H9 (cell line): Measurements from ENCODE around the gene KCNJ1. TPM values are rescaled to one million over a fixed set of nuclear protein-coding genes. Genes with fewer than 3 reads are reported as not detected.

ENCODE experiments used
- DNase-seq: peaks from one replicate; pipeline ENCODE4 v3.0.0-alpha.2; 2017
- H2AFZ ChIP-seq: one replicate; pipeline ENCODE4 v1.6.1; 2013; ENCODE audit warnings: mild to moderate bottlenecking, low read length, control low read depth, moderate library complexity
- H2AK5ac ChIP-seq: 2 replicates; pipeline ENCODE4 v1.6.1; 2013; ENCODE audit warnings: low read length, control low read depth, mixed read lengths; ENCODE audit not compliant: insufficient read length
- H2BK120ac ChIP-seq: one replicate; pipeline ENCODE4 v1.6.1; 2013; ENCODE audit warnings: low read depth, mild to moderate bottlenecking, low read length, control low read depth, inconsistent platforms; ENCODE audit not compliant: poor library complexity, severe bottlenecking
- H2BK12ac ChIP-seq: 2 replicates; pipeline ENCODE4 v1.6.1; 2013; ENCODE audit warnings: low read length, control low read depth, mixed read lengths, low read depth; ENCODE audit not compliant: insufficient read length
- H2BK15ac ChIP-seq: 2 replicates; pipeline ENCODE4 v1.6.1; 2013; ENCODE audit warnings: low read depth, low read length, control low read depth
- H2BK20ac ChIP-seq: one replicate; pipeline ENCODE4 v1.6.1; 2013; ENCODE audit warnings: low read depth, mild to moderate bottlenecking, low read length, control low read depth, inconsistent platforms; ENCODE audit not compliant: poor library complexity, severe bottlenecking
- H2BK5ac ChIP-seq: 2 replicates; pipeline ENCODE4 v1.6.1; 2013; ENCODE audit warnings: low read length, control low read depth, mixed read lengths; ENCODE audit not compliant: insufficient read length
- H3K14ac ChIP-seq: 2 replicates; pipeline ENCODE4 v1.6.1; 2013; ENCODE audit warnings: low read length, control low read depth; ENCODE audit not compliant: insufficient read depth
- H3K18ac ChIP-seq: 2 replicates; pipeline ENCODE4 v1.6.1; 2013; ENCODE audit warnings: low read depth, mild to moderate bottlenecking, mixed read lengths, low read length, control low read depth; ENCODE audit not compliant: insufficient read length
- H3K23ac ChIP-seq: 2 replicates; pipeline ENCODE4 v1.6.1; 2013; ENCODE audit warnings: low read length, control low read depth, mixed read lengths, low read depth; ENCODE audit not compliant: insufficient read length
- H3K23me2 ChIP-seq: 2 replicates; pipeline ENCODE4 v1.6.1; 2013; ENCODE audit warnings: low read depth, mild to moderate bottlenecking, mixed read lengths, low read length, control low read depth; ENCODE audit not compliant: insufficient read length, poor library complexity, severe bottlenecking
- H3K27ac ChIP-seq: 2 replicates; pipeline ENCODE4 v1.5.1; 2013; ENCODE audit warnings: low read length, control low read depth, mixed read lengths, low read depth; ENCODE audit not compliant: insufficient read length
- H3K27me3 ChIP-seq: 2 replicates; pipeline ENCODE4 v1.6.1; 2013; ENCODE audit warnings: low read length, control low read depth, inconsistent platforms; ENCODE audit not compliant: insufficient read depth
- H3K4ac ChIP-seq: 2 replicates; pipeline ENCODE4 v1.6.1; 2013; ENCODE audit warnings: low read depth, mild to moderate bottlenecking, control low read depth, inconsistent platforms, low read length, moderate library complexity
- H3K4me1 ChIP-seq: 2 replicates; pipeline ENCODE4 v1.6.1; 2013; ENCODE audit warnings: low read length, control low read depth, inconsistent platforms; ENCODE audit not compliant: insufficient read depth
- H3K4me2 ChIP-seq: 2 replicates; pipeline ENCODE4 v1.6.1; 2013; ENCODE audit warnings: low read length, control low read depth, mixed read lengths; ENCODE audit not compliant: insufficient read length, insufficient read depth
- H3K56ac ChIP-seq: 2 replicates; pipeline ENCODE4 v1.6.1; 2013; ENCODE audit warnings: low read depth, mild to moderate bottlenecking, mixed read lengths, low read length, control low read depth; ENCODE audit not compliant: insufficient read length
- H3K79me1 ChIP-seq: 2 replicates; pipeline ENCODE4 v1.6.1; 2013; ENCODE audit warnings: low read depth, mild to moderate bottlenecking, moderate library complexity, low read length, control low read depth, inconsistent platforms; ENCODE audit not compliant: insufficient read depth, poor library complexity, severe bottlenecking
- H3K79me2 ChIP-seq: 2 replicates; pipeline ENCODE4 v1.6.1; 2013; ENCODE audit warnings: low read length, control low read depth, inconsistent platforms; ENCODE audit not compliant: insufficient read depth
- H3K9ac ChIP-seq: 2 replicates; pipeline ENCODE4 v1.6.1; 2013; ENCODE audit warnings: low read length, control low read depth, mixed read lengths; ENCODE audit not compliant: insufficient read length; ENCODE audit errors: extremely low read depth
- H3K9me3 ChIP-seq: one replicate; pipeline ENCODE4 v1.6.1; 2013; ENCODE audit warnings: low read depth, low read length, inconsistent platforms; ENCODE audit not compliant: control insufficient read depth
- H3T11ph ChIP-seq: one replicate; pipeline ENCODE4 v1.6.1; 2013; ENCODE audit warnings: mild to moderate bottlenecking, low read length, control low read depth, inconsistent platforms
- H4K20me1 ChIP-seq: one replicate; pipeline ENCODE4 v1.6.1; 2013; ENCODE audit not compliant: control insufficient read depth, insufficient read length, insufficient read depth
- H4K5ac ChIP-seq: 2 replicates; pipeline ENCODE4 v1.6.1; 2013; ENCODE audit warnings: low read depth, mild to moderate bottlenecking, mixed read lengths, low read length, control low read depth; ENCODE audit not compliant: insufficient read length
- H4K8ac ChIP-seq: replicated peaks from 2 replicates; pipeline ENCODE4 v1.6.1; 2013; ENCODE audit warnings: low read length, control low read depth, mixed read lengths, low read depth; ENCODE audit not compliant: insufficient read length
- H4K91ac ChIP-seq: 2 replicates; pipeline ENCODE4 v1.6.1; 2013; ENCODE audit warnings: low read depth, mild to moderate bottlenecking, moderate library complexity, mixed read lengths, low read length, control low read depth; ENCODE audit not compliant: insufficient read length
- H3K27ac Mint-ChIP-seq, 3 experiments: 2 replicates in 2 of 3; 3 replicates in 1 of 3; pipeline ENCODE4 v1.8.0; 2020 to 2021; ENCODE audit warnings: mixed read lengths in 3 of 3, mild to moderate bottlenecking in 1 of 3, moderate library complexity in 1 of 3
- H3K27me3 Mint-ChIP-seq: 2 replicates; pipeline ENCODE4 v1.8.0; 2021; ENCODE audit warnings: low read depth, mild to moderate bottlenecking, moderate library complexity, mixed read lengths
- H3K36me3 Mint-ChIP-seq, 3 experiments: 2 replicates in 2 of 3; 3 replicates in 1 of 3; pipeline ENCODE4 v1.8.0; 2020 to 2021; ENCODE audit warnings: low read depth in 3 of 3, mixed read lengths in 3 of 3; ENCODE audit not compliant: insufficient read depth in 1 of 3
- H3K4me1 Mint-ChIP-seq, 2 experiments: 2 replicates each; pipeline ENCODE4 v1.8.0; 2020; ENCODE audit warnings: mixed read lengths in 2 of 2
- H3K4me3 Mint-ChIP-seq, 2 experiments: 2 replicates in 1 of 2; 3 replicates in 1 of 2; pipeline ENCODE4 v1.8.0; 2020 to 2021; ENCODE audit warnings: mild to moderate bottlenecking in 2 of 2, mixed read lengths in 2 of 2, moderate library complexity in 1 of 2
- H3K9me3 Mint-ChIP-seq, 2 experiments: 2 replicates in 1 of 2; 3 replicates in 1 of 2; pipeline ENCODE4 v1.8.0; 2020; ENCODE audit warnings: mild to moderate bottlenecking in 2 of 2, mixed read lengths in 2 of 2, moderate library complexity in 1 of 2
- WGBS: extraction: QIAGEN DNeasy Blood & Tissue Kit; methylation state at CpG from one replicate; pipeline ENCODE4 v1.1.7; 2013; ENCODE audit warnings: missing lambda C conversion rate, low lambda C conversion rate, mixed read lengths; ENCODE audit not compliant: insufficient read length; ENCODE audit errors: extremely low coverage; 5-methylcytosine and 5-hydroxymethylcytosine counted together
- total RNA-seq: library from RNA; stranded (reverse); gene quantifications from 2 replicates; pipeline ENCODE4 v1.2.1, GENCODE V29; 2021
- TF ChIP-seq, protein P1 (sequence below): fragments of 200-600 bp; sonication (generic); conservative IDR thresholded peaks from 3 replicates; pipeline ENCODE4 v1.8.0; 2021; ENCODE audit warnings: antibody characterized with exemption, mild to moderate bottlenecking

KCNJ1 gene
- total RNA-seq, 1 experiment from 2014 or later, result not detected

DNA sequence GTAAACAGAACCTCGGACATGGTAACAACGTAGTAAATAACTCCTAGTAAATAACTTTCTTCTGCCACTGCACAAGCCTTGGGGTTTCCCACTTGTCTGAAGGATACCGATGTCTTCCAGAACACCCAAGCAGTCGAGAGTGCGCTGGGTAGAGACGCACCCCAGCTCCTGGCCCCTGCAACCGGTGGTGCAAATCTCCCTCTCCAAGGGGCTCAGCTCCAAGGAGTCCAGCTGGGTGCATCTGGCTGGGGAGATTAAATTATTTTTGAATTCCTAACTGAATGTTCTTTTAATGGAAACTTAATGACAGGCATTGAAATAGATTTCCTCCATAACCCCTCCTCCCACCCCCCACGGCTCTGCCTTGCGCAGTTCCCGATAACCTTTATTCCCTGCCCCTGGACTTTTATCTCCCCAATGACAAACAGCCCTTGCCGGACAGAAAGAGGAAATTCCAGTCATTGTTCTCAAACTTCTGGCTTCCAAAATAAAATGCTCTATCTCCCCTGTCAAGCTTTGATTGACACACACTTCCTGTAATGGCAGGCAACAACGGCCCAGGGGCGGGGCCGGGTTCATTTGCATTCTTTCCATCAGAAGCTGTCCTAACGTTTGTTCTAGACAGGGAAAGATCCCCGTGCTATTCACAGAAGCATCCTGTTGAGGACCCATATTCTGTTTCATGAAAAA lies 31.2 kb downstream of the KCNJ1 start:
- Histone ChIP-seq H3K18ac (no peak overlapping the region), H3T11ph (no peak overlapping the region), H2BK20ac (no peak overlapping the region), H4K5ac (no peak overlapping the region), H3K56ac (no peak overlapping the region), H4K91ac (no peak overlapping the region), H3K27ac (no peak overlapping the region), H3K23ac (no peak overlapping the region), H2BK12ac (no peak overlapping the region), H4K8ac (no peak overlapping the region), H2AK5ac (no peak overlapping the region), H2BK5ac (no peak overlapping the region), H3K27me3 (no peaks in the 10 kb centered on the region), H3K79me2 (no peaks in the 10 kb centered on the region), H3K4me2 (no peak overlapping the region), H3K14ac (no peak overlapping the region), H3K4ac (no peak overlapping the region), H2BK15ac (no peak overlapping the region), H3K9me3 (no peaks in the 10 kb centered on the region), H2BK120ac (no peak overlapping the region), H3K23me2 (no peaks in the 10 kb centered on the region), H4K20me1 (no peaks in the 10 kb centered on the region), H2AFZ (no peak overlapping the region), H3K9ac (no peak overlapping the region), H3K79me1 (no peaks in the 10 kb centered on the region), H3K4me1 (peaks cover 17% of the 10 kb centered on the region; the same call in 1 of the 2 replicates)
- peaks cover 4% of the 10 kb centered on the region; the same call in 1 of the 2 replicates for H3K27me3 Mint-ChIP-seq
- H3K27ac Mint-ChIP-seq, result no peak overlapping the region
- no peak overlapping the region for H3K4me3 Mint-ChIP-seq
- TF ChIP-seq, protein P1, sequence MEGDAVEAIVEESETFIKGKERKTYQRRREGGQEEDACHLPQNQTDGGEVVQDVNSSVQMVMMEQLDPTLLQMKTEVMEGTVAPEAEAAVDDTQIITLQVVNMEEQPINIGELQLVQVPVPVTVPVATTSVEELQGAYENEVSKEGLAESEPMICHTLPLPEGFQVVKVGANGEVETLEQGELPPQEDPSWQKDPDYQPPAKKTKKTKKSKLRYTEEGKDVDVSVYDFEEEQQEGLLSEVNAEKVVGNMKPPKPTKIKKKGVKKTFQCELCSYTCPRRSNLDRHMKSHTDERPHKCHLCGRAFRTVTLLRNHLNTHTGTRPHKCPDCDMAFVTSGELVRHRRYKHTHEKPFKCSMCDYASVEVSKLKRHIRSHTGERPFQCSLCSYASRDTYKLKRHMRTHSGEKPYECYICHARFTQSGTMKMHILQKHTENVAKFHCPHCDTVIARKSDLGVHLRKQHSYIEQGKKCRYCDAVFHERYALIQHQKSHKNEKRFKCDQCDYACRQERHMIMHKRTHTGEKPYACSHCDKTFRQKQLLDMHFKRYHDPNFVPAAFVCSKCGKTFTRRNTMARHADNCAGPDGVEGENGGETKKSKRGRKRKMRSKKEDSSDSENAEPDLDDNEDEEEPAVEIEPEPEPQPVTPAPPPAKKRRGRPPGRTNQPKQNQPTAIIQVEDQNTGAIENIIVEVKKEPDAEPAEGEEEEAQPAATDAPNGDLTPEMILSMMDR, result no peak
- WGBS, result no CpG with 5 or more reads among the region's 16 CpGs
- DNase-seq, result no peak
- peaks cover 33 to 49% of the 10 kb centered on the region in 2 experiments for H3K4me1 Mint-ChIP-seq
- peaks cover 0 to 4% (median 0%) of the 10 kb centered on the region in 3 experiments; a peak in 4 of 7 replicates for H3K36me3 Mint-ChIP-seq
- no peaks in the 10 kb centered on the region for H3K9me3 Mint-ChIP-seq
